ENCODE measurements around the gene METTL5.

DNA sequence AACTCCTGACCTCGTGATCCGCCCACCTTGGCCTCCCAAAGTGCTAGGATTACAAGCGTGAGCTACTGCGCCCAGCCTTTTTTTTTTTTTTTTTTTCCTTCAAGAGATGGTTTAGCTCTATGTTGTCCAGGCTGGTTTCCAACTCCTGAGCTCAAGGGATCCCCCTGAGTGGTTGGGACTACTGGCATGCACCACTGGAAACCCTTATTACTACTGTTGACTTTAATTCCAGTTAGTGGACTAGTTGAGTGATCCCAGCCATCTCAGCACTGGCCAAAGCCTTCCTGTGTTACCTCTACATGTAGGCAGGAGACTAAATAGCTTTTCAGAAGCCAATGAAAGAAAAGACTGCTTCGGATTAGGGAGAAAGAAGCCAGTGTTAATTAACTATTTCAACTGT is 34.1 kb downstream of the METTL5 start:
- TF ChIP-seq EZH2 (optimal IDR thresholded peaks at IDR 0.05; ENCODE audit: low read depth, low read length) (no peak), EZH2phosphoT487 (IDR thresholded peaks at IDR 0.05; ENCODE audit: low read length) (no peak)
- TF ChIP-seq, protein P1, sequence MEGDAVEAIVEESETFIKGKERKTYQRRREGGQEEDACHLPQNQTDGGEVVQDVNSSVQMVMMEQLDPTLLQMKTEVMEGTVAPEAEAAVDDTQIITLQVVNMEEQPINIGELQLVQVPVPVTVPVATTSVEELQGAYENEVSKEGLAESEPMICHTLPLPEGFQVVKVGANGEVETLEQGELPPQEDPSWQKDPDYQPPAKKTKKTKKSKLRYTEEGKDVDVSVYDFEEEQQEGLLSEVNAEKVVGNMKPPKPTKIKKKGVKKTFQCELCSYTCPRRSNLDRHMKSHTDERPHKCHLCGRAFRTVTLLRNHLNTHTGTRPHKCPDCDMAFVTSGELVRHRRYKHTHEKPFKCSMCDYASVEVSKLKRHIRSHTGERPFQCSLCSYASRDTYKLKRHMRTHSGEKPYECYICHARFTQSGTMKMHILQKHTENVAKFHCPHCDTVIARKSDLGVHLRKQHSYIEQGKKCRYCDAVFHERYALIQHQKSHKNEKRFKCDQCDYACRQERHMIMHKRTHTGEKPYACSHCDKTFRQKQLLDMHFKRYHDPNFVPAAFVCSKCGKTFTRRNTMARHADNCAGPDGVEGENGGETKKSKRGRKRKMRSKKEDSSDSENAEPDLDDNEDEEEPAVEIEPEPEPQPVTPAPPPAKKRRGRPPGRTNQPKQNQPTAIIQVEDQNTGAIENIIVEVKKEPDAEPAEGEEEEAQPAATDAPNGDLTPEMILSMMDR (IDR thresholded peaks at IDR 0.05; ENCODE audit: low read length): no peak
